ENCODE measurements around the gene PRKCH.

The PRKCH gene

DNA sequence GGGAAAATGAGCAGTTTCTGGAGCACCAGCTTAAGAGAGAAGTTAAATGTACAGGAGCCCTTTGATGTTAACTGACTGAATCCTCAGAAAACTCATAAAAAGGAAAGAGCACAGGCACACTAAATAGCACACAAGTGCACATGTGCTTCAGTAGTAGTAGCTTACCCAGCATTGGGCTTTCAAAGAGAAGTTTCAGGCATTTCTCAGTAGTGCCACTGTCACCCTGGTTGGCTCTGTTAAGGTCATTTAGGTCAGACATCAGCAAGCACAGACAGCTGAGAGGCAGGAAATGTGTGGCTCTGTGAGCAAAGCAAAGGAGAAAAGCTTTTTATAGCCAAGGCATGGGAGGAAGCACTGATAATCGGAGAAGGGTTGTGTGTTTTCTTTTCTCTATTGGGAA lies 277.6 kb downstream of the PRKCH start:
- no peak overlapping the region for H3K4me3 ChIP-seq (ENCODE audit: low read depth, low read length)
- TF ChIP-seq, protein P1, sequence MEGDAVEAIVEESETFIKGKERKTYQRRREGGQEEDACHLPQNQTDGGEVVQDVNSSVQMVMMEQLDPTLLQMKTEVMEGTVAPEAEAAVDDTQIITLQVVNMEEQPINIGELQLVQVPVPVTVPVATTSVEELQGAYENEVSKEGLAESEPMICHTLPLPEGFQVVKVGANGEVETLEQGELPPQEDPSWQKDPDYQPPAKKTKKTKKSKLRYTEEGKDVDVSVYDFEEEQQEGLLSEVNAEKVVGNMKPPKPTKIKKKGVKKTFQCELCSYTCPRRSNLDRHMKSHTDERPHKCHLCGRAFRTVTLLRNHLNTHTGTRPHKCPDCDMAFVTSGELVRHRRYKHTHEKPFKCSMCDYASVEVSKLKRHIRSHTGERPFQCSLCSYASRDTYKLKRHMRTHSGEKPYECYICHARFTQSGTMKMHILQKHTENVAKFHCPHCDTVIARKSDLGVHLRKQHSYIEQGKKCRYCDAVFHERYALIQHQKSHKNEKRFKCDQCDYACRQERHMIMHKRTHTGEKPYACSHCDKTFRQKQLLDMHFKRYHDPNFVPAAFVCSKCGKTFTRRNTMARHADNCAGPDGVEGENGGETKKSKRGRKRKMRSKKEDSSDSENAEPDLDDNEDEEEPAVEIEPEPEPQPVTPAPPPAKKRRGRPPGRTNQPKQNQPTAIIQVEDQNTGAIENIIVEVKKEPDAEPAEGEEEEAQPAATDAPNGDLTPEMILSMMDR (IDR thresholded peaks at IDR 0.05; ENCODE audit: low read depth, low read length): no peak

DNA sequence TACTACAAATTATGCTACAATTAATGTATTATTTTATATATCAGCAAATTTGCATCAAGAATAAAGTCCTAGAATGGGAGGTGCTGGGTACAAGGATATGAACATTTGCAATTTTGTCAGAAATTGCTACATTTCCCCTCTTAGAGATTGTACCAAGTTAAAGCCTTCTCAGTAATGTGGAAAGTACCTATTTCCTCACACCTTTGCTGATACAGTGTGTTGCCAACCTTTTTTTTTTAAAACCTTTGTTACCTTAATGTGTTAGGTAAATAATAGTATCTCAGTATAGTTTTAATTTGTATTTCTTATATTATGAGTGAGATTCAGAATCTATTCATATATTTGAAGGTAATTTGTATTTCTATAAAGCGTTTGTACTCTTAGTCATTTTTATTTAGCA lies 278.6 kb downstream of the PRKCH start:
- H3K4me3 ChIP-seq (ENCODE audit: low read depth, low read length): no peak overlapping the region
- TF ChIP-seq, protein P1 (IDR thresholded peaks at IDR 0.05; ENCODE audit: low read depth, low read length): no peak

Data from WI38 (cell line).